GM10847 (cell line): Measurements from ENCODE around the gene TNPO2.
A peak's percentile ranks its signal among the peaks of the same experiment; 100 is the strongest.

Experiments
- POLR2A ChIP-seq: IDR thresholded peaks from 2 replicates; pipeline ENCODE4 v1.6.1; 2011; ENCODE audit not compliant: insufficient read length; ENCODE audit errors: extremely low read depth

Gene TNPO2

GRCh38 chr19:12721656-12722565, 1.8 kb downstream of the TNPO2 start:
- no peak for TF ChIP-seq POLR2A

GRCh38 chr19:12720851-12721655, 2.7 kb downstream of the TNPO2 start:
- TF ChIP-seq POLR2A: no peak

- TF ChIP-seq POLR2A: no peak
Measured at GRCh38 chr19:12720296-12720695, 3.4 kb downstream of the TNPO2 start.

GRCh38 chr19:12715929-12716328, 7.8 kb downstream of the TNPO2 start:
- TF ChIP-seq POLR2A: no peak

- TF ChIP-seq POLR2A: no peak
Measured at GRCh38 chr19:12715102-12715501, 8.6 kb downstream of the TNPO2 start.

GRCh38 chr19:12711187-12711586, 12.5 kb downstream of the TNPO2 start:
- TF ChIP-seq POLR2A: no peak

- no peak for TF ChIP-seq POLR2A
Measured at GRCh38 chr19:12708641-12709040, 15.1 kb downstream of the TNPO2 start.

GRCh38 chr19:12706332-12706718, 17.4 kb downstream of the TNPO2 start:
- no peak for TF ChIP-seq POLR2A

- no peak for TF ChIP-seq POLR2A
Measured at GRCh38 chr19:12705654-12706331, 17.9 kb downstream of the TNPO2 start.

GRCh38 chr19:12705169-12705568, 18.6 kb downstream of the TNPO2 start:
- TF ChIP-seq POLR2A: no peak

- TF ChIP-seq POLR2A: no peak
Measured at GRCh38 chr19:12703046-12703445, 20.7 kb downstream of the TNPO2 start.

- TF ChIP-seq POLR2A: no peak
Measured at GRCh38 chr19:12701596-12702282, 22.0 kb downstream of the TNPO2 start.

- TF ChIP-seq POLR2A: no peak
Measured at GRCh38 chr19:12698138-12698537, 25.6 kb downstream of the TNPO2 start.

GRCh38 chr19:12696366-12697335, 27.1 kb downstream of the TNPO2 start, which contains the start of gene FBXW9:
FBXW9 (minus strand) TSS chr19:12696631; CDS start chr19:12696581, 50 bp downstream.
- TF ChIP-seq POLR2A: peak; percentile 53

GRCh38 chr19:12695997-12696365, 27.8 kb downstream of the TNPO2 start:
- no peak for TF ChIP-seq POLR2A
